Osteoblast (primary cell): ENCODE results near the gene DDN. TPM values are rescaled to one million over a fixed set of nuclear protein-coding genes. Genes with fewer than 3 reads are reported as not detected.
A peak's percentile ranks its signal among the peaks of the same experiment; 100 is the strongest.

Source experiments
- DNase-seq: peaks from one replicate; pipeline ENCODE4 v3.0.0; 2011; ENCODE audit warnings: low spot score, mixed read lengths; ENCODE audit not compliant: insufficient read length; ENCODE audit errors: missing footprints
- H2AFZ ChIP-seq: 2 replicates; pipeline ENCODE4 v1.6.0; 2011; ENCODE audit warnings: mild to moderate bottlenecking, low read length
- H3K27ac ChIP-seq: 2 replicates; pipeline ENCODE4 v1.5.1; 2011; ENCODE audit warnings: mild to moderate bottlenecking, low read depth, low read length, moderate library complexity
- H3K27me3 ChIP-seq: 2 replicates; pipeline ENCODE4 v1.6.0; 2012; ENCODE audit warnings: mild to moderate bottlenecking, control low read depth, inconsistent platforms, low read length, moderate library complexity; ENCODE audit not compliant: insufficient read depth
- H3K36me3 ChIP-seq: 2 replicates; pipeline ENCODE4 v1.5.1; 2011; ENCODE audit warnings: mild to moderate bottlenecking, low read length, control low read depth, moderate library complexity; ENCODE audit not compliant: insufficient read depth
- H3K4me1 ChIP-seq: 2 replicates; pipeline ENCODE4 v1.5.1; 2011; ENCODE audit warnings: mild to moderate bottlenecking, low read length, control low read depth, moderate library complexity; ENCODE audit not compliant: insufficient read depth
- H3K4me2 ChIP-seq: 2 replicates; pipeline ENCODE4 v1.6.0; 2011; ENCODE audit warnings: mild to moderate bottlenecking, low read length; ENCODE audit not compliant: insufficient read depth
- H3K4me3 ChIP-seq: fragments of 200-600 bp; sonication (generic); 3 replicates; pipeline ENCODE4 v1.5.1; 2012; ENCODE audit warnings: mild to moderate bottlenecking, low read length, inconsistent platforms; ENCODE audit not compliant: insufficient read depth
- H3K79me2 ChIP-seq: 2 replicates; pipeline ENCODE4 v1.6.0; 2012; ENCODE audit warnings: mild to moderate bottlenecking, low read length, control low read depth, inconsistent platforms; ENCODE audit not compliant: insufficient read depth
- H3K9me3 ChIP-seq: 2 replicates; pipeline ENCODE4 v1.5.1; 2011; ENCODE audit warnings: low read depth, low read length, control low read depth
- H4K20me1 ChIP-seq: 2 replicates; pipeline ENCODE4 v1.6.0; 2012; ENCODE audit warnings: mild to moderate bottlenecking, low read length, control low read depth; ENCODE audit not compliant: insufficient read depth
- CTCF ChIP-seq: IDR thresholded peaks from 2 replicates; pipeline ENCODE4 v1.5.1; 2011; ENCODE audit warnings: mild to moderate bottlenecking, low read depth, low read length, moderate library complexity; ENCODE audit errors: extremely low read depth
- total RNA-seq: library from RNA; depleted of rRNA; stranded (reverse); fragments of >200 nt; gene quantifications from 2 replicates; pipeline ENCODE4 v1.2.3, GENCODE V29; 2012

DDN gene
- total RNA-seq, 1 donor, result under 0.01 TPM

GRCh38 chr12:49043856-49044258, 44.7 kb upstream of the DDN start:
- no peaks in the 10 kb centered on the region for H3K9me3 ChIP-seq

GRCh38 chr12:49043241-49043640, 44.1 kb upstream of the DDN start:
- Histone ChIP-seq H3K9me3 (no peaks in the 10 kb centered on the region), H3K4me1 (no peaks in the 10 kb centered on the region), H3K36me3 (peaks cover 88% of the 10 kb centered on the region), H2AFZ (no peak overlapping the region), H3K27ac (no peak overlapping the region), H4K20me1 (peaks cover 31% of the 10 kb centered on the region), H3K4me2 (no peak overlapping the region), H3K27me3 (no peaks in the 10 kb centered on the region), H3K4me3 (no peak overlapping the region), H3K79me2 (peaks cover 9% of the 10 kb centered on the region)
- TF ChIP-seq CTCF, result no peak
- DNase-seq, result peak; percentile 76

More at GRCh38 chr12:49043856-49044258, 44.7 kb upstream of the DDN start:
- Histone ChIP-seq H3K4me3 (no peak overlapping the region), H3K4me1 (no peaks in the 10 kb centered on the region), H3K36me3 (peaks cover 89% of the 10 kb centered on the region), H4K20me1 (peaks cover 36% of the 10 kb centered on the region), H3K79me2 (peaks cover 15% of the 10 kb centered on the region), H3K27ac (no peak overlapping the region), H3K4me2 (no peak overlapping the region), H2AFZ (no peak overlapping the region), H3K27me3 (no peaks in the 10 kb centered on the region)
- DNase-seq, result peak; percentile 96
- peak; percentile 78 for TF ChIP-seq CTCF

- H3K27me3 ChIP-seq, result no peaks in the 10 kb centered on the region
- no peak overlapping the region for H3K4me3 ChIP-seq
- peaks cover 8% of the 10 kb centered on the region for H3K79me2 ChIP-seq
- peaks cover 89% of the 10 kb centered on the region for H3K36me3 ChIP-seq
- H4K20me1 ChIP-seq, result peaks cover 39% of the 10 kb centered on the region
- H2AFZ ChIP-seq, result no peak overlapping the region
- TF ChIP-seq CTCF, result no peak
- H3K4me2 ChIP-seq, result no peak overlapping the region
- peak; percentile 86 for DNase-seq
- H3K27ac ChIP-seq, result no peak overlapping the region
- no peaks in the 10 kb centered on the region for H3K4me1 ChIP-seq
- no peaks in the 10 kb centered on the region for H3K9me3 ChIP-seq
Observed at GRCh38 chr12:49041881-49042484, 42.8 kb upstream of the DDN start.

- H3K79me2 ChIP-seq, result peaks cover 6% of the 10 kb centered on the region
- H3K4me3 ChIP-seq, result no peak overlapping the region
- no peaks in the 10 kb centered on the region for H3K4me1 ChIP-seq
- H3K36me3 ChIP-seq, result peaks cover 88% of the 10 kb centered on the region
- no peak overlapping the region for H2AFZ ChIP-seq
- H4K20me1 ChIP-seq, result peaks cover 39% of the 10 kb centered on the region
- H3K4me2 ChIP-seq, result no peak overlapping the region
- H3K27ac ChIP-seq, result no peak overlapping the region
- TF ChIP-seq CTCF, result no peak
- H3K27me3 ChIP-seq, result no peaks in the 10 kb centered on the region
- DNase-seq, result no peak
- no peaks in the 10 kb centered on the region for H3K9me3 ChIP-seq
Observed at GRCh38 chr12:49041036-49041880, 42.1 kb upstream of the DDN start.
